Spinal cord (tissue), 10 donors: ENCODE data around the gene GSG1L. TPM values are rescaled to one million over a fixed set of nuclear protein-coding genes. Genes with fewer than 3 reads are reported as not detected.
A peak's percentile ranks its signal among the peaks of the same experiment; 100 is the strongest.

Source experiments
- DNase-seq, 6 donors: peaks; one replicate each; pipeline versions ENCODE4 v3.0.0 to v3.0.0-alpha.2; 2013 to 2015; ENCODE audit warnings: low spot score in 6 of 6, low read depth in 4 of 6
- H3K27ac ChIP-seq: one replicate; pipeline ENCODE4 v1.5.1; 2013; ENCODE audit warnings: low read depth, low read length, control low read depth
- H3K27me3 ChIP-seq: one replicate; pipeline ENCODE4 v1.6.1; 2013; ENCODE audit warnings: low read length; ENCODE audit not compliant: control insufficient read depth, insufficient read depth
- H3K36me3 ChIP-seq: one replicate; pipeline ENCODE4 v1.6.1; 2013; ENCODE audit warnings: low read length; ENCODE audit not compliant: control insufficient read depth, insufficient read depth
- H3K4me1 ChIP-seq: one replicate; pipeline ENCODE4 v1.6.1; 2013; ENCODE audit warnings: low read length; ENCODE audit not compliant: control insufficient read depth, insufficient read depth
- H3K4me3 ChIP-seq: one replicate; pipeline ENCODE4 v1.5.1; 2013; ENCODE audit warnings: low read depth, low read length, control low read depth
- H3K9me3 ChIP-seq: one replicate; pipeline ENCODE4 v1.6.1; 2013; ENCODE audit warnings: low read length; ENCODE audit not compliant: control insufficient read depth, insufficient read depth
- WGBS: methylation state at CpG from one replicate; pipeline ENCODE4 v1.1.5; 2013; ENCODE audit warnings: missing lambda C conversion rate; ENCODE audit not compliant: insufficient coverage; 5-methylcytosine and 5-hydroxymethylcytosine counted together
- polyA plus RNA-seq, 2 donors: library from polyadenylated mRNA; unstranded; fragments of 120-200 nt; gene quantifications; one replicate each; pipeline ENCODE4 v1.2.1, GENCODE V29; 2013; ENCODE audit not compliant: insufficient read length in 2 of 2
- total RNA-seq, 2 donors: library from RNA; depleted of rRNA in 1 of 2; stranded (reverse); fragments of 120-200 nt in 1 of 2; fragments of >200 nt in 1 of 2; gene quantifications; one replicate each; pipeline versions ENCODE4 v1.2.3 to v1.2.4, GENCODE V29; 2013 to 2014
- donor health status: healthy.

Gene GSG1L
- total and polyA plus RNA-seq, 4 donors: 7.5 to 26.1 (median 18.0) TPM

DNA sequence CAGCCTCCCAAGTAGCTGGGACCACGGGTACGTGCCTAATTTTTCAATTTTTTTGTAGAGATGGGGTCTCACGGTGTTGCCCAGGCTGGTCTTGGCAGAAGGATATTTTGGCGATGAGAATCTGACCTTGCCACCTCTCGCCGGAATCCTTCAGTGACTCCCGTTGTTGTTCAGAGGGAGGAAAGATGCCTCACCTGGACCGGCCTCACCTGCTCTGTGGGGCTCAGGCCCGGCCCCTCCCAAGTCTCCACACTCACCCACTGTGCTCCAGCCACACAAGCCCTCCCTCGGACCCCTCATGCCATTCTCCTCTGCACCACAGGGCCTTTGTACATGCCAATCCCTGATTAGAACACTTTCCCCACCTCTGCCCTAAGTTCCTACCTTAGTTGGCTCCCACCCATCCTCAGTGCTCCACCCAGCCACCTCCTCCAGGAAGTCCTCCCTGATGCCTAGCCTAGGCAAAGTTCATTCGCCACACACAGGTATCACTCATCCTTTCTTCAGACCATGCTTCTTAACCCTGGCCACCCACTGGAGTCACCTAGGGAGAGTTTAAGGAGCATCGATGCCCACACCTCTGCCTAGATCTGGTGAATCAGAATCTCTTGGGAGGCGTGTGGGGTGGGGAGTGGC lies 136.1 kb downstream of the GSG1L start:
- H3K4me1 ChIP-seq: no peaks in the 10 kb centered on the region
- H3K36me3 ChIP-seq: no peaks in the 10 kb centered on the region
- no peaks in the 10 kb centered on the region for H3K9me3 ChIP-seq
- H3K4me3 ChIP-seq: no peak overlapping the region
- DNase-seq: no peak
- H3K27me3 ChIP-seq: peaks cover 2% of the 10 kb centered on the region
- H3K27ac ChIP-seq: no peak overlapping the region
- WGBS: 83% methylated on average over 8 of the region's 13 CpGs

DNA sequence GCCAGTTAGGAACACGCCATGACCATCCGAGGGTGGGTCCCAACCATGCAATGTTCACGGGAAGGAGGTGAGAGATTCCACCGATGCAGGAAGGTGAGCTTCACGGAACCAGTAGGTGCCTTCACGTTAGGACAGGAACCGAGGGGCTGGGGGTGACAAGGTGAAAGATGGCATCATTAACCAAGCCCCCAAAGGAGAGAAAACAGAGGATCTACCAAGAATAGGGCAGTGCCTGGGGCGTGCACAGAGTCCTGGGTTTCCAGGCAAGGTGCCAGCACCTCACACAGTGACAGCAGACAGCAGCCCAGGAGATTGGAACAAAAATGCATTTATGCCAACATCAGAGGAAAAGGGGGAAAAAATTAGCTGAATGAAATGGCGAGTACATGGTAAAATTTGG lies 137.9 kb downstream of the GSG1L start:
- Histone ChIP-seq H3K36me3 (no peaks in the 10 kb centered on the region), H3K4me3 (no peak overlapping the region), H3K27ac (no peak overlapping the region), H3K27me3 (peaks cover 2% of the 10 kb centered on the region), H3K9me3 (no peaks in the 10 kb centered on the region), H3K4me1 (peaks cover 6% of the 10 kb centered on the region)
- DNase-seq: peak in 2 of 6 donors; percentile 39 to 44
- 52% methylated on average over 9 of the region's 9 CpGs for WGBS

- Histone ChIP-seq H3K4me3 (no peak overlapping the region), H3K36me3 (no peaks in the 10 kb centered on the region), H3K27ac (no peak overlapping the region), H3K27me3 (peaks cover 2% of the 10 kb centered on the region), H3K9me3 (no peaks in the 10 kb centered on the region), H3K4me1 (peaks cover 11% of the 10 kb centered on the region)
- DNase-seq: no peak
- no CpG with 5 or more reads among the region's 4 CpGs for WGBS
Measured at GRCh38 chr16:27924411-27925118, 138.9 kb downstream of the GSG1L start.

DNA sequence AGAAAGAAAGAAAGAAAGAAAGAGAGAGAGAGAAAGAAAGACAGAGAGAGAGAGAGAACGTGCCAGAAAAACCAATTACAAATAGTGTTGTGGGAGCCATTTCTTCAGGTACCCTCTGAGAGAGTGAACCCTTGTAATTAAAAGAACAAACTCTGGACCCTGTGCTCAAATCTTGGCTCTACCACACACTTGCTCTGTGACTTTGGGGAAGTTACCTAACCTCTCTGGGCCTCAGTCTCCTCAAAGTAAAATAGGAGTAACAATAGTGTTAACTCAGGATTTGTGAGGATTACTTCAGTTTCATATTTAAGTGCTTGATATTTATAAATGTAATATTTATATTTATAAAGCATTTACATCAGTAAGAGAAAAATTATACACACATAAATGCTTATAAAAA lies 139.8 kb downstream of the GSG1L start:
- WGBS: no CpG with 5 or more reads among the region's 1 CpG
- Histone ChIP-seq H3K27ac (no peak overlapping the region), H3K9me3 (no peaks in the 10 kb centered on the region), H3K27me3 (peaks cover 2% of the 10 kb centered on the region), H3K36me3 (no peaks in the 10 kb centered on the region), H3K4me3 (no peak overlapping the region), H3K4me1 (peaks cover 11% of the 10 kb centered on the region)
- no peak for DNase-seq

- no peak overlapping the region for H3K4me3 ChIP-seq
- peaks cover 2% of the 10 kb centered on the region for H3K27me3 ChIP-seq
- DNase-seq: no peak
- 19% methylated on average over 2 of the region's 6 CpGs for WGBS
- H3K27ac ChIP-seq: no peak overlapping the region
- no peaks in the 10 kb centered on the region for H3K36me3 ChIP-seq
- H3K4me1 ChIP-seq: peaks cover 11% of the 10 kb centered on the region
- H3K9me3 ChIP-seq: no peaks in the 10 kb centered on the region
Measured at GRCh38 chr16:27922433-27922832, 141.1 kb downstream of the GSG1L start.

DNA sequence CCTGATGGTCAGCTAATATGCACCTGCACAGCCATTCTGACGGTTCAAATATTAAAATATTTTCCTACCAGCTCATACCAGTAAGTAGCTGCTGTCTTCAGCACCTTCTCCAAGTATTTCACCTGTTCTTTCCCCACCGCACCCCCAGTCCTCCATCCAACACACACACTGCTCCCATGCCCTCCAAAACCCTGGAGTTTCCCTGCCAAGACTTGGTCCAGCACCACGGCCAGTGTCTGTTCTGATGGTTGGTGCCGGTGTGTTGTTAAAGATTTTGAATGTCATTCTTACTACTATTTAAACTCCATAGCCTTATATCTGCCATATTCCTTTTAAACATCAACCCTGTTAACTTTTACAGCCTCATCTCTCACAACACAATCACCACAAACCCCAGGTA lies 142.4 kb downstream of the GSG1L start:
- 67% methylated on average over 2 of the region's 4 CpGs for WGBS
- Histone ChIP-seq H3K4me3 (no peak overlapping the region), H3K36me3 (no peaks in the 10 kb centered on the region), H3K4me1 (peaks cover 11% of the 10 kb centered on the region), H3K27me3 (peaks cover 2% of the 10 kb centered on the region), H3K27ac (no peak overlapping the region), H3K9me3 (no peaks in the 10 kb centered on the region)
- DNase-seq: no peak

DNA sequence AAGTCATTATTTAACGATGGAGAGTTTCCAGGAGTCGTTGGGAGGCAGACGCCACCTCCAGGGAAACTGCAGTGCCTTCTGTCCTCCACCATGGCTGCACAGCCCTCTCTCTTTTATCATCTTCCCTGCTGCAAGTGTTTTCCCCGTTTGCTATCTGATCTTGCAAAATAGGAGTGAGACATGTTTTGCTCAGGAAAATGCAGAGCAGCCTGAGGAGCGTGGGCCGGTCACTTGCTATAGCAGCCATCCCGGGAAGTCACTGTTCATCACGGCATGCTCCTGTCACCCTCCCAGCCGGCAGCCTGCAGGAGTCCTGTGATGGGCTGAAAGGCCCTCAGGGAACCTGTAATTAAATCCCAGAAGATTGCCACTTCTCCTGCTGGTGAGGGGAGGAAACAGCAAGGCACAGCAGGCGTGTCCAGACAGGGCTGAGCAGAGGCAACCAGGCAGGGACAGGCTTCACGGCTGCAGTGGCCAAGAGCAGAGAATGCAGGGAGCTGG lies 143.1 kb downstream of the GSG1L start:
- H3K27me3 ChIP-seq: peaks cover 2% of the 10 kb centered on the region
- 6% methylated on average over 11 of the region's 11 CpGs for WGBS
- H3K4me3 ChIP-seq: no peak overlapping the region
- peak in 3 of 6 donors; percentile 33 to 71 (median 41) for DNase-seq
- no peaks in the 10 kb centered on the region for H3K9me3 ChIP-seq
- no peak overlapping the region for H3K27ac ChIP-seq
- no peaks in the 10 kb centered on the region for H3K36me3 ChIP-seq
- H3K4me1 ChIP-seq: peaks cover 11% of the 10 kb centered on the region

DNA sequence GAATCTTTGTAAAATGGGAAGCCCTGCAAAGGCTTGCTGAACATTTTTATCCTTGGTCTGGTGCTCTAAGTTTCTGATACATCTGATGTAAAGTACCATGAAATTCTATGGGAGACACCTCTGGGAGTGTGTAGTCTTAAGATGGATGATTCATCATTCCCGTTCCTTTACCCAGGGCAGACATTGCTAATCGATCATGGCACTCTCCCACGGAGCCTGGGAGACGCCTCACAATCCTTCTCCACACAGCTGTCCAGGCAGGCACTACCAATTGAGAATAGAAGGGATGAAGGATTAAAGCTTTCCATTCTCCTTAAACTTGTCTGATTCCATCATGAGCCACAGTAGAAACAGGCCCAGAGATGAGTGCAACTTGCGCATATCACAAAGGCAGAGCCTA lies 144.8 kb downstream of the GSG1L start:
- peaks cover 11% of the 10 kb centered on the region for H3K4me1 ChIP-seq
- no peaks in the 10 kb centered on the region for H3K36me3 ChIP-seq
- WGBS: 73% methylated on average over 3 of the region's 5 CpGs
- H3K27me3 ChIP-seq: peaks cover 2% of the 10 kb centered on the region
- no peak overlapping the region for H3K4me3 ChIP-seq
- DNase-seq: peak in 1 of 6 donors; percentile 49
- no peak overlapping the region for H3K27ac ChIP-seq
- no peaks in the 10 kb centered on the region for H3K9me3 ChIP-seq

GRCh38 chr16:27917949-27918348 lies 145.6 kb downstream of the GSG1L start:
- no peak for DNase-seq
- Histone ChIP-seq H3K4me1 (peaks cover 11% of the 10 kb centered on the region), H3K9me3 (no peaks in the 10 kb centered on the region), H3K27ac (no peak overlapping the region), H3K4me3 (no peak overlapping the region), H3K27me3 (no peaks in the 10 kb centered on the region), H3K36me3 (no peaks in the 10 kb centered on the region)
- no CpG with 5 or more reads among the region's 1 CpG for WGBS

DNA sequence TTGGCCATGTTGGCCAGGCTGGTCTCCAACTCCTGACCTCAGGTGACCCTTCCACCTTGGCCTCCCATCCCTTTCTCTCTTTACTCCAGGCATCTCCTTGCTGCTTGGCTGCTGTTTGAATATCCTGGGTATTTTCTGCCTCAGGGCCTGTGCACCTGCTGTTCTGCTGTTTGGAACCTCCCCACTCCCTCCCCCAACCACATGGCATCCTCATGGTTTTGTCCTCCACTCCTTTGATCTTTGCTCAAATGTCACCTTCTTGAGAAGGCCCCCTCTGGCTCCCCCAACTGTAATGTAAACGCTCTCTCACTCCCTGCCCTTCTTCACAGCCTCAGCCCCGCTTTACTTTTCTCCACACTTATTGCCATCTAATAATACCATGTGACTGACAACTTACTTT lies 152.0 kb downstream of the GSG1L start:
- Histone ChIP-seq H3K4me3 (no peak overlapping the region), H3K27ac (no peak overlapping the region), H3K4me1 (no peaks in the 10 kb centered on the region), H3K36me3 (peaks cover 2% of the 10 kb centered on the region), H3K27me3 (no peaks in the 10 kb centered on the region), H3K9me3 (no peaks in the 10 kb centered on the region)
- WGBS: no CpG with 5 or more reads among the region's 2 CpGs
- no peak for DNase-seq
